Neuronal stem cell (in vitro differentiated cells): ENCODE measurements around the gene GRXCR2.

ENCODE experiments used
- DNase-seq: peaks from one replicate; pipeline ENCODE4 v3.0.0-alpha.2; 2013; ENCODE audit warnings: low spot score
- H2AFZ ChIP-seq: one replicate; pipeline ENCODE4 v1.6.1; 2013; ENCODE audit warnings: mild to moderate bottlenecking, low read length, inconsistent platforms
- H2AK5ac ChIP-seq: 2 replicates; pipeline ENCODE4 v1.6.1; 2013; ENCODE audit warnings: low read depth, mild to moderate bottlenecking, inconsistent platforms, low read length, moderate library complexity, mixed read lengths
- H2BK120ac ChIP-seq: 2 replicates; pipeline ENCODE4 v1.6.1; 2013; ENCODE audit warnings: low read depth, mild to moderate bottlenecking, inconsistent platforms, low read length, moderate library complexity, mixed read lengths
- H2BK12ac ChIP-seq: one replicate; pipeline ENCODE4 v1.6.1; 2013; ENCODE audit warnings: low read length, inconsistent platforms
- H2BK15ac ChIP-seq: 2 replicates; pipeline ENCODE4 v1.6.1; 2013; ENCODE audit warnings: mild to moderate bottlenecking, low read length, inconsistent platforms, mixed read lengths
- H2BK5ac ChIP-seq: one replicate; pipeline ENCODE4 v1.6.1; 2013; ENCODE audit warnings: inconsistent platforms, mild to moderate bottlenecking, low read length, moderate library complexity
- H3K14ac ChIP-seq: one replicate; pipeline ENCODE4 v1.6.1; 2013; ENCODE audit warnings: low read length, inconsistent platforms
- H3K18ac ChIP-seq: 2 replicates; pipeline ENCODE4 v1.6.1; 2013; ENCODE audit warnings: low read length, inconsistent platforms
- H3K23ac ChIP-seq: 2 replicates; pipeline ENCODE4 v1.6.1; 2013; ENCODE audit warnings: low read depth, mild to moderate bottlenecking, mixed read lengths, low read length, inconsistent platforms; ENCODE audit not compliant: poor library complexity
- H3K27ac ChIP-seq: replicated peaks from 3 replicates; pipeline ENCODE4 v1.5.1; 2013; ENCODE audit warnings: low read length, inconsistent platforms
- H3K27me3 ChIP-seq, 3 experiments: 2 replicates each; pipeline ENCODE4 v1.6.1; 2013; ENCODE audit warnings: low read length in 3 of 3, mild to moderate bottlenecking in 2 of 3, inconsistent platforms in 1 of 3, low read depth in 1 of 3, mixed read lengths in 1 of 3, moderate library complexity in 1 of 3; ENCODE audit not compliant: control insufficient read depth in 3 of 3, insufficient read depth in 3 of 3
- H3K36me3 ChIP-seq, 2 donors: replicated peaks in 1 of 2; 2 replicates each; pipeline ENCODE4 v1.6.1; 2013; ENCODE audit warnings: low read length in 2 of 2; ENCODE audit not compliant: control insufficient read depth in 2 of 2, insufficient read depth in 2 of 2
- H3K4ac ChIP-seq: 2 replicates; pipeline ENCODE4 v1.6.1; 2013; ENCODE audit warnings: inconsistent platforms, mild to moderate bottlenecking, low read length, moderate library complexity
- H3K4me1 ChIP-seq, 2 donors: 1 replicate in 1 of 2; 2 replicates in 1 of 2; pipeline ENCODE4 v1.6.1; 2013; ENCODE audit warnings: low read length in 2 of 2, low read depth in 1 of 2; ENCODE audit not compliant: control insufficient read depth in 2 of 2, insufficient read depth in 1 of 2
- H3K4me2 ChIP-seq: one replicate; pipeline ENCODE4 v1.6.1; 2013; ENCODE audit warnings: mild to moderate bottlenecking, low read length, inconsistent platforms; ENCODE audit not compliant: insufficient read depth, poor library complexity, severe bottlenecking
- H3K4me3 ChIP-seq, 2 donors: 2 replicates each; pipeline ENCODE4 v1.5.1; 2013; ENCODE audit warnings: low read length in 2 of 2, mild to moderate bottlenecking in 2 of 2, inconsistent platforms in 1 of 2, moderate library complexity in 1 of 2
- H3K79me1 ChIP-seq: one replicate; pipeline ENCODE4 v1.6.1; 2013; ENCODE audit warnings: low read depth, mild to moderate bottlenecking, inconsistent platforms, low read length, moderate library complexity
- H3K9ac ChIP-seq: one replicate; pipeline ENCODE4 v1.6.1; 2013; ENCODE audit warnings: mild to moderate bottlenecking, low read depth, low read length, inconsistent platforms; ENCODE audit not compliant: poor library complexity
- H3K9me3 ChIP-seq, 2 donors: replicated peaks in 1 of 2; 2 replicates each; pipeline versions ENCODE3 to v1.6.1; 2013; ENCODE audit warnings: low read length in 2 of 2, mild to moderate bottlenecking in 2 of 2, inconsistent platforms in 1 of 2, low read depth in 1 of 2, mixed read lengths in 1 of 2, moderate library complexity in 1 of 2; ENCODE audit not compliant: control insufficient read depth in 2 of 2, insufficient read depth in 1 of 2
- H4K8ac ChIP-seq: one replicate; pipeline ENCODE4 v1.6.1; 2013; ENCODE audit warnings: low read depth, mild to moderate bottlenecking, inconsistent platforms, low read length, moderate library complexity
- H4K91ac ChIP-seq: one replicate; pipeline ENCODE4 v1.6.1; 2013; ENCODE audit warnings: low read length, low read depth, mild to moderate bottlenecking, inconsistent platforms; ENCODE audit not compliant: poor library complexity
- WGBS, 2 donors: extraction: QIAGEN DNeasy Blood & Tissue Kit; methylation state at CpG; one replicate each; pipeline ENCODE4 v1.1.7; 2013; ENCODE audit warnings: missing lambda C conversion rate in 2 of 2, mixed read lengths in 1 of 2; ENCODE audit not compliant: insufficient read length in 2 of 2, insufficient replicate concordance in 1 of 2; ENCODE audit errors: extremely low coverage in 2 of 2; 5-methylcytosine and 5-hydroxymethylcytosine counted together

The GRXCR2 gene

DNA sequence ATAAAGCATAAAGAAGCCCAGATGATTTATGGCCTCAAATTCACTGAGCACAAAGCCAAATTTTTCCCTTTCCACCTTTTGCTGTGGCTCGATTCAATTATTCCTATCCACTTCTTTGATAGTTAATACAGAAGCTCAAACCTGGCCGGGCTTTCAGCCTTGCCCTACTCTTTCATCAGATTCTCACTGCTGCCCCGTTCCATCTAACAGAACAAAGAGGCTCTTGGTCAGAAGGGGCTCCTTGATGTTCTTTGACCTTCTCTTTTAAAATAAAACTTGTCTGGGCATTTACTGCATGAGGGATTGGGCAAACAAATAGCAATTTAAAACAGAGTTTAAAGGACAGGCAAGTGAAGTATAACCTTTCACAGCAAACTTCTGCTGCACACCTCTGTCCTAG, 9.8 kb downstream of the GRXCR2 start:
- H2AFZ ChIP-seq, result no peak overlapping the region
- no peak overlapping the region for H3K9ac ChIP-seq
- no peak overlapping the region for H2BK120ac ChIP-seq
- no peak overlapping the region for H2BK5ac ChIP-seq
- no peak overlapping the region for H2AK5ac ChIP-seq
- H3K9me3 ChIP-seq, result no peaks in the 10 kb centered on the region
- H2BK12ac ChIP-seq, result no peak overlapping the region
- DNase-seq, result no peak
- H3K27ac ChIP-seq, result no peak overlapping the region
- H3K4me1 ChIP-seq, result no peaks in the 10 kb centered on the region
- no peaks in the 10 kb centered on the region for H3K79me1 ChIP-seq
- H3K4me3 ChIP-seq, result no peak overlapping the region
- H3K14ac ChIP-seq, result no peak overlapping the region
- H3K23ac ChIP-seq, result no peak overlapping the region
- no peak overlapping the region for H3K4ac ChIP-seq
- no peak overlapping the region for H2BK15ac ChIP-seq
- no peaks in the 10 kb centered on the region for H3K36me3 ChIP-seq
- H3K18ac ChIP-seq, result no peak overlapping the region
- no CpG with 5 or more reads among the region's 3 CpGs for WGBS, 2 donors
- no peak overlapping the region for H4K91ac ChIP-seq
- peaks cover 0 to 12% (median 0%) of the 10 kb centered on the region in 3 experiments for H3K27me3 ChIP-seq
- H3K4me2 ChIP-seq, result no peak overlapping the region
- H4K8ac ChIP-seq, result no peak overlapping the region

GRCh38 chr5:145859897-145860296, 12.9 kb downstream of the GRXCR2 start:
- no peak overlapping the region for H3K9ac ChIP-seq
- no peak overlapping the region for H2BK5ac ChIP-seq
- peaks cover 0 to 7% of the 10 kb centered on the region in 2 donors for H3K4me1 ChIP-seq
- H2BK12ac ChIP-seq, result no peak overlapping the region
- no peak overlapping the region for H3K14ac ChIP-seq
- H3K23ac ChIP-seq, result no peak overlapping the region
- H3K27ac ChIP-seq, result no peak overlapping the region
- no peak overlapping the region for H2AK5ac ChIP-seq
- no CpG with 5 or more reads among the region's 3 CpGs for WGBS, 2 donors
- no peaks in the 10 kb centered on the region for H3K36me3 ChIP-seq
- H3K9me3 ChIP-seq, result no peaks in the 10 kb centered on the region
- H2AFZ ChIP-seq, result no peak overlapping the region
- H3K4ac ChIP-seq, result no peak overlapping the region
- no peak overlapping the region for H2BK120ac ChIP-seq
- H2BK15ac ChIP-seq, result no peak overlapping the region
- no peak overlapping the region for H3K18ac ChIP-seq
- no peak overlapping the region for H4K8ac ChIP-seq
- DNase-seq, result no peak
- H3K4me3 ChIP-seq, result no peak overlapping the region
- H3K27me3 ChIP-seq, result peaks cover 0 to 9% (median 0%) of the 10 kb centered on the region in 3 experiments
- no peak overlapping the region for H3K4me2 ChIP-seq
- no peaks in the 10 kb centered on the region for H3K79me1 ChIP-seq
- no peak overlapping the region for H4K91ac ChIP-seq

DNA sequence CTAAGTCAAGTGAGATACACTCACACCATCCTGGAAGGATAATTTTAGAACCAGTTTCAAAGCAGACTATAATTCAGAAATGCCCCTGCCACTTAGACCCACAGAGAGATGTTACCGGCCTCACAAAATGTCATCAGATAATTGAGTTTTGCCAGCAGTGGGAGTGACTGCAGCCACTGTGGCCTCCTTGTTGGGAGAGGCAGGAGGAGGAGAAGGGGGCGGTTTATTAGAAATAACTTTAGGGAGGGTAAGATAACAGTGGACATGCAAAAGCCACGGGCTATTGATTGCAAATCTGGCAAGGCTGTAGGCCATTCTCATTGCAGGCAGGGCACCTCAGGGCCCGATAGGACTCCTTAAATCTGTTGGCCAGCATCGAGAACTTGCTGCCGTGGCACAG, 13.4 kb downstream of the GRXCR2 start:
- H2AFZ ChIP-seq, result no peak overlapping the region
- no CpG with 5 or more reads among the region's 6 CpGs for WGBS, 2 donors
- H2BK15ac ChIP-seq, result no peak overlapping the region
- no peak overlapping the region for H2BK120ac ChIP-seq
- no peaks in the 10 kb centered on the region for H3K9me3 ChIP-seq
- H3K36me3 ChIP-seq, result no peaks in the 10 kb centered on the region
- H3K23ac ChIP-seq, result no peak overlapping the region
- H3K4me3 ChIP-seq, result no peak overlapping the region
- DNase-seq, result no peak
- H3K9ac ChIP-seq, result no peak overlapping the region
- no peaks in the 10 kb centered on the region for H3K79me1 ChIP-seq
- no peak overlapping the region for H3K4me2 ChIP-seq
- H3K14ac ChIP-seq, result no peak overlapping the region
- H3K4ac ChIP-seq, result no peak overlapping the region
- H3K18ac ChIP-seq, result no peak overlapping the region
- H4K8ac ChIP-seq, result no peak overlapping the region
- no peak overlapping the region for H4K91ac ChIP-seq
- H2BK12ac ChIP-seq, result no peak overlapping the region
- H2AK5ac ChIP-seq, result no peak overlapping the region
- peaks cover 0 to 7% of the 10 kb centered on the region in 2 donors for H3K4me1 ChIP-seq
- no peak overlapping the region for H2BK5ac ChIP-seq
- H3K27me3 ChIP-seq, result peaks cover 0 to 9% (median 0%) of the 10 kb centered on the region in 3 experiments
- H3K27ac ChIP-seq, result no peak overlapping the region

GRCh38 chr5:145858959-145859358, 13.9 kb downstream of the GRXCR2 start:
- no CpG with 5 or more reads among the region's 4 CpGs for WGBS, 2 donors
- H2AK5ac ChIP-seq, result no peak overlapping the region
- no peak overlapping the region for H4K91ac ChIP-seq
- H3K18ac ChIP-seq, result no peak overlapping the region
- no peak overlapping the region for H2BK15ac ChIP-seq
- no peak overlapping the region for H2BK5ac ChIP-seq
- no peak overlapping the region for H3K14ac ChIP-seq
- H2BK12ac ChIP-seq, result no peak overlapping the region
- no peak overlapping the region for H3K23ac ChIP-seq
- H4K8ac ChIP-seq, result no peak overlapping the region
- H3K4me3 ChIP-seq, result no peak overlapping the region
- H3K4me1 ChIP-seq, result peaks cover 0 to 7% of the 10 kb centered on the region in 2 donors
- H3K36me3 ChIP-seq, result no peaks in the 10 kb centered on the region
- no peak overlapping the region for H3K27ac ChIP-seq
- peaks cover 0 to 9% (median 0%) of the 10 kb centered on the region in 3 experiments for H3K27me3 ChIP-seq
- no peak overlapping the region for H2BK120ac ChIP-seq
- H3K4me2 ChIP-seq, result no peak overlapping the region
- no peak overlapping the region for H2AFZ ChIP-seq
- DNase-seq, result no peak
- no peak overlapping the region for H3K4ac ChIP-seq
- no peaks in the 10 kb centered on the region for H3K9me3 ChIP-seq
- no peak overlapping the region for H3K9ac ChIP-seq
- H3K79me1 ChIP-seq, result no peaks in the 10 kb centered on the region
